HS-5 (cell line): ENCODE data around the gene HSPB6.

Source experiments
- DNase-seq: peaks from one replicate; pipeline ENCODE4 v3.0.0-alpha.2; 2012; ENCODE audit warnings: low read depth

Gene HSPB6

GRCh38 chr19:35716801-35717664, 39.8 kb downstream of the HSPB6 start:
- DNase-seq: peak; percentile 81

- peak; percentile 26 for DNase-seq
Measured at GRCh38 chr19:35715981-35716800, 40.6 kb downstream of the HSPB6 start.

- no peak for DNase-seq
Measured at GRCh38 chr19:35715355-35715809, 41.4 kb downstream of the HSPB6 start.

GRCh38 chr19:35714601-35715354, 42.1 kb downstream of the HSPB6 start:
- DNase-seq: no peak

- no peak for DNase-seq
Measured at GRCh38 chr19:35713904-35714495, 42.8 kb downstream of the HSPB6 start.

GRCh38 chr19:35713506-35713850, 43.4 kb downstream of the HSPB6 start:
- no peak for DNase-seq

- DNase-seq: no peak
Measured at GRCh38 chr19:35712567-35713505, 44.0 kb downstream of the HSPB6 start.

GRCh38 chr19:35710784-35711723, 45.8 kb downstream of the HSPB6 start:
- DNase-seq: no peak

- DNase-seq: no peak
Measured at GRCh38 chr19:35708391-35708790, 48.4 kb downstream of the HSPB6 start.
